SK-N-SH treated with all-trans-retinoic acid at 6 μM for 48 hours (cell line): ENCODE results near the gene SLC6A18.

Source experiments
- PATZ1 ChIP-seq: fragments of 250-450 bp; sonication (Bioruptor Pico); IDR thresholded peaks from 2 replicates; pipeline ENCODE4 v1.8.0; 2020; ENCODE audit warnings: mild to moderate bottlenecking, moderate library complexity, borderline replicate concordance
- ZFP30 ChIP-seq: fragments of 450-650 bp; formaldehyde crosslinking; IDR thresholded peaks from 2 replicates; pipeline ENCODE4 v1.5.0; 2022; ENCODE audit warnings: mild to moderate bottlenecking, moderate library complexity

DNA sequence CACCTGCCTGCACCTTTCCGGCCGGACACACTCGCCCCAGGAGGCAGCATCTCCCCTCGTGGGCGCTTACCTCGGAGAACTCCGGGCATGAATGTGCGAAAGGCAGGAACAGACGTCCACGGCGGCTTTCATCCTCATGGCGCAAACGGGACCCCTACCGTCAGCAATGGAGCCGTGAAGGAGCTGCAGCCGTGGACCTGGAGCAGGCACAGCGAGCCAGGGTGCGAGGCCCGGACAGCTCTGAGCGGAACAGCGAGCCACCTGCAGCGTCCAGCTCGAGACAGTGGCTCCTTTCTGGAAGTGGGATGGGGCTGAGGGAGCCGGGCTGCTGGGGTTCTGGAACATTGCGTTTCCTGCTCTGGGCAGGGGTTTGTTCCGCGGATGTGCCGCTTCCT lies 31.6 kb upstream of the SLC6A18 start:
- TF ChIP-seq PATZ1 (CRISPR knock-in tag) (no peak), ZFP30 (CRISPR knock-in tag) (no peak)
